Measurements from ENCODE around the gene STARD13.

GRCh38 chr13:33174491-33174890 is 111.1 kb downstream of the STARD13 start:
- TF ChIP-seq POLR2A (IDR thresholded peaks at IDR 0.05) = no peak
- TF ChIP-seq, protein P1, sequence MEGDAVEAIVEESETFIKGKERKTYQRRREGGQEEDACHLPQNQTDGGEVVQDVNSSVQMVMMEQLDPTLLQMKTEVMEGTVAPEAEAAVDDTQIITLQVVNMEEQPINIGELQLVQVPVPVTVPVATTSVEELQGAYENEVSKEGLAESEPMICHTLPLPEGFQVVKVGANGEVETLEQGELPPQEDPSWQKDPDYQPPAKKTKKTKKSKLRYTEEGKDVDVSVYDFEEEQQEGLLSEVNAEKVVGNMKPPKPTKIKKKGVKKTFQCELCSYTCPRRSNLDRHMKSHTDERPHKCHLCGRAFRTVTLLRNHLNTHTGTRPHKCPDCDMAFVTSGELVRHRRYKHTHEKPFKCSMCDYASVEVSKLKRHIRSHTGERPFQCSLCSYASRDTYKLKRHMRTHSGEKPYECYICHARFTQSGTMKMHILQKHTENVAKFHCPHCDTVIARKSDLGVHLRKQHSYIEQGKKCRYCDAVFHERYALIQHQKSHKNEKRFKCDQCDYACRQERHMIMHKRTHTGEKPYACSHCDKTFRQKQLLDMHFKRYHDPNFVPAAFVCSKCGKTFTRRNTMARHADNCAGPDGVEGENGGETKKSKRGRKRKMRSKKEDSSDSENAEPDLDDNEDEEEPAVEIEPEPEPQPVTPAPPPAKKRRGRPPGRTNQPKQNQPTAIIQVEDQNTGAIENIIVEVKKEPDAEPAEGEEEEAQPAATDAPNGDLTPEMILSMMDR (IDR thresholded peaks at IDR 0.05) = no peak
